GM21786 (cell line): ENCODE data around the gene VPS37D.

Experiments
- ATAC-seq: cut with Tn5 transposase; IDR thresholded peaks from one replicate; pipeline ENCODE4 v1.9.1; 2021; ENCODE audit not compliant: unreplicated experiment

VPS37D gene

GRCh38 chr7:73680501-73680900 lies 12.9 kb downstream of the VPS37D start:
- no peak for ATAC-seq

GRCh38 chr7:73681031-73681430 lies 13.4 kb downstream of the VPS37D start:
- ATAC-seq, result no peak

DNA sequence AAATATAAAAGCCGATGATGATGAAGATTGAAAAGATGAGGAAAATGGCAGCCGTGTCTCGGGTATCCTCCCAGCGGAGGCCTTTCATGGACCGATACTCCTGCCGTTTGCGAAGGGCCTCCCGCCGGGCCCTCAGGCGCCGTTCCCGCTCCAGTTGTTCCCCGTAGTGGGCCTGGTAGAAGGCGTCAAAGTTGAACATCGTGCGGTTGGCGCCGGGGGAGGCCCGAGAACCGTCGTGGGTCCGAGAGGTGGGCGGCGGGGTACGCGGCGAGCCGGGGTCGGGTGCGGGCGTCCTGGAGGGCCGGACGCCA lies 15.1 kb downstream of the VPS37D start:
- ATAC-seq, result no peak

DNA sequence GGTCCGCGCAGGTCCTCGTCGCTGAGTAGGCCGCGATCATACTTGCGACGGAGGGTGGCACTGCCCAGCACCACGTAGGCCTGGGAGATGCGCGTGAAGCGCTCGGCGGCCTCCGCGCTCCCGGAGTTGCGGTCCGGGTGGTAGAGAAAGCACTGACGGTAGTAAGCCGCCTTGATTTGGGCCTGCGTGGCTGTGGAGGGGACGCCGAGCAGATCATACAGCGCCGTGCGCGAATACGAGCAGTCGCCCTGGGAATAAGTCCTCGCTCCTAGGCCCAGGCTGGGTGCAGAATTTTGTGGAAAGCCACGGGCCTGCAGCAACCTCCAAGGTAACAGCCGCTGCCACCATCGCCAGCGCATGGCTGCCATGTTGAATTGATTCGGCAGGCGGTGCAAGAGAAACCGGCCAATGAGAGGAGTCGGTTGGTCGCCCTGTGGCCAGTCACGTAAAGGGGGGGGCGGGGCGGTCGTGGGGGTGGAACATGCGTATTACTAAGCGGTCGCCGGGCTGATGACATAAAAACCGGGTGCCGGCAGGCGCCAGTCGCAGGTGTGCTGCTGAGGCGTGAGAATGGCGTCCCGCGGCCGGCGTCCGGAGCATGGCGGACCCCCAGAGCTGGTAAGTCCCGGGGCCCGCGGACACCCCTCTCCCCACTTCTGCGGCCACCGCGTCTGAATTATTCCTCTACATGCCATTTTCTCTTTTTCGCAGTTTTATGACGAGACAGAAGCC lies 15.6 kb downstream of the VPS37D start, which contains the start of the genes BUD23 and DNAJC30:
BUD23 (plus strand) TSS at position 542 of the 732 bp plus-strand sequence; CDS start at position 571, 29 bp downstream.
DNAJC30 (minus strand) TSS at position 398 of the 732 bp plus-strand sequence; CDS start at position 368, 30 bp downstream.
- peak; percentile 88 for ATAC-seq

- ATAC-seq, result no peak
Observed at GRCh38 chr7:73683788-73684693, 16.4 kb downstream of the VPS37D start.

DNA sequence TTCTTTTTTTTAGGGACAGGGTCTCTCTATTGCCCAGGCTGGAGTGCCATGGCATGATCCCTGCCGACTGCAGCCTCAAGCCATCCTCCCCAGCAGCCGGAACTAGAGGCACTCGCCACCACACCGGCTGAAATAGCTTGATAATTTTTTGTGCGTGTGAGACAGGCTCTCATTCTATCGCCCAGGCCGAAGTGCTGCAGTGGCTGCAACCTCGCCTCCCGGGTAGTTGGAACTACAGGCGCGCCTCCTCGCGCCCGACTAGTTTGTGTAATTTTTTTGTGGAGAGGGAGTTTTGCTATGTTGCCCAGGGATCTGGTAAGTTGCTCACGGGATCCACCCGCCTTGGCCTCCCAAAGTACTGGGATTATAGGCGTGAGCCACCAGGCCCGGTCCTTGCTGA lies 17.7 kb downstream of the VPS37D start:
- no peak for ATAC-seq

- no peak for ATAC-seq
Observed at GRCh38 chr7:73688288-73688687, 20.7 kb downstream of the VPS37D start.

- ATAC-seq, result no peak
Observed at GRCh38 chr7:73690646-73691045, 23.0 kb downstream of the VPS37D start.

DNA sequence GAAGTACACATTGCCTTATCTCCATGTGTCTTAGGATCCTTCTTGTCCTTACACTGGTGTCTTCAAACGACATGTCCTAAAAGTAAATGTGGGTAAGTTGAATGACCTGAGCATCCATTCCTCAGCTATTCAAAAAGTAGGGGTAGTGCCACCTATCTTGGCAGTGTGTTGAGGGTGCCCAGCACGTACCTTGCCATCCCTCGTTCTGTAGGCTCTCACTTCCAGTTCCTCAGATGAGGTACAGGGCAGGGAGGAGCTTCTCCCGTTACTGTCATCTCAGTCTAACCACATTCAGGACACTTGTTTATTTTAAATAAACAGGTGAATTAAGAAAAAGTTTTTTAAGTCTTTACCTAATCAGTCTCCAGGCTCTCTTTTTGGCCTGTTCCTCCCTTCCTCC lies 28.7 kb downstream of the VPS37D start:
- ATAC-seq, result no peak

- no peak for ATAC-seq
Observed at GRCh38 chr7:73698410-73698809, 30.8 kb downstream of the VPS37D start.

GRCh38 chr7:73699370-73700068 lies 31.9 kb downstream of the VPS37D start:
- no peak for ATAC-seq

DNA sequence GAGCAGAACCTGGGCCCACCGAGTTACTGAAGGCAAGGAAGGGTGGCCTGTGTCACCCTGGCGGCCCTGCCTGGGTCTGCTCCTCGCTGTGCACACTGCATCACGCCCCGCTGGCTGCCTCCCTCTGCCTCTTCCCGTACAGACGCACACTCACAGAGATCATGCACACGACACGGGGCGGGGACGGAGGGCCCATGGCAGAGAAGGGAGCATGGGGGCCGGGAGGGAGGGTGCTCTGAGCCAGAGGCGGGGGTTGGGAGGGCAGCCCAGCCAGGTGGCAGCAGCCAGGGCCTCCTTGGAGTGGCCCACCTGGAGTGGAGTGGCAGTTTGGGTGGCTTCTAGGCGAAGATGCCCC lies 32.4 kb downstream of the VPS37D start:
- no peak for ATAC-seq

GRCh38 chr7:73700581-73701134 lies 33.0 kb downstream of the VPS37D start:
- no peak for ATAC-seq

DNA sequence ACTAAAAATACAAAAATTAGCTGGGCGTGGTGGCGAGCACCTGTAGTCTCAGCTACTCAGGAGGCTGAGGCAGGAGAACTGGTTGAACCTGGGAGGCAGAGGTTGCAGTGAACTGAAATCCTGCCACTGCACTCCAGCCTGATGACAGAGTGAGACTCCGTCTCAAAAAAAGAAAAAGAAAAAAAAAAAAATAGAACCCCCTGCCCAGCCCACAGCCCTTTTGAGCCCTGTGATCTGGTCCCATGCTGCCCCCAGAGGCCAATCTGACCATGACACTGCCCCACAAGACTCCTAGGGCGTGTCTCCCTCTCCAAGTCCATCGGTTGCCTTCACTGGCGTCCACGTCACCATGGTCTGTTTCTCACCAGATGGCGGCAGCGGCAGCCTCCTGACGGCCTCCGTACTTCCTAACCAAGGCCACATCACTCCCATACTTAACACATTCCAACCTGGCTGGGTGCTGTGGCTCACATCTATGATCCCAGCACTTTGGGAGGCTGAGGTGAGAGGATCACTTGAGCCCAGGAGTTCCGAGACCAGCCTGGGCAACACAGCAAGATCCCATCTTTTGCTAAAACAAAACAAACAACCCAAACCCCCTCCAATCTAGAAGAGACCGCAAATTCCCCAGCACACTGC lies 33.8 kb downstream of the VPS37D start:
- no peak for ATAC-seq

DNA sequence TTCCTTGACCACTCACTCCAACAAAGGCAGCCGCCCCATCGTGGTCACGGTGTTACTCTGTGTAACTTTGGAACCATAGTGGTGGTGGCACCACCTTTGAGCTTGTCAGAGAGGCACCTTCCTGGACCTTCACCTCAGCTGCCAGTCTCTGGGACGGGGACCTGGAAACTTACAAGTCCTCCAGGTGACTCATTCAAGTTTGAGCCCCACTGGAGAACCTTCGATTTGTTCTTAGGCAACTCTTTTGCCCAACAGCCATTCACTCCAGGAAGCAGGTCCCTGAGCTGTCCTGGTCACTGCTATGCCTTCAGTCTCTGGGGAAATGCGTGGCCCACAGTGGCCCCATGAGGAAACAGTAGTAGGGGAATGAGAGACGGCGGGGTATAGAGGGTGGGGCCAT lies 34.6 kb downstream of the VPS37D start:
- ATAC-seq, result no peak

DNA sequence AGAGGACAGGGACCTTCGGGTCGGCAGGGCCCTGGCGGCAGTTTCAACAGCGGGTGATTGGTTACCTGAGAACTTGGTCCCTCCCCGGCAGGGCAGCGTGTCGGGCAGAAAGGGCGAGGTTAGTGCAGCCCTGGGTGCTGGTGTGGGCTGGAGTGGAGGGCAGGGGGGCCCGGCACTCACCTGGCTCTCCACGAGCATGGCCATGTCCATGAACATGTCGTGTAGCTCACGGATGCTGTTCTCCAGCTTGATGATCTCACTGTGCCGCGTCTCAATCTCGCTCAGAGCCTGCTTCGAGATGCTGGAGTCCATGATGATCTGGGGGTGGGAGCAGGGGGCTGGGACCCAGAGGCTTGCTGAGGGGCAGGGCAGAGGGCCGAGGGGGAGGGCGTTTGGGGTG lies 35.0 kb downstream of the VPS37D start:
- ATAC-seq, result no peak

- no peak for ATAC-seq
Observed at GRCh38 chr7:73703225-73703624, 35.6 kb downstream of the VPS37D start.

DNA sequence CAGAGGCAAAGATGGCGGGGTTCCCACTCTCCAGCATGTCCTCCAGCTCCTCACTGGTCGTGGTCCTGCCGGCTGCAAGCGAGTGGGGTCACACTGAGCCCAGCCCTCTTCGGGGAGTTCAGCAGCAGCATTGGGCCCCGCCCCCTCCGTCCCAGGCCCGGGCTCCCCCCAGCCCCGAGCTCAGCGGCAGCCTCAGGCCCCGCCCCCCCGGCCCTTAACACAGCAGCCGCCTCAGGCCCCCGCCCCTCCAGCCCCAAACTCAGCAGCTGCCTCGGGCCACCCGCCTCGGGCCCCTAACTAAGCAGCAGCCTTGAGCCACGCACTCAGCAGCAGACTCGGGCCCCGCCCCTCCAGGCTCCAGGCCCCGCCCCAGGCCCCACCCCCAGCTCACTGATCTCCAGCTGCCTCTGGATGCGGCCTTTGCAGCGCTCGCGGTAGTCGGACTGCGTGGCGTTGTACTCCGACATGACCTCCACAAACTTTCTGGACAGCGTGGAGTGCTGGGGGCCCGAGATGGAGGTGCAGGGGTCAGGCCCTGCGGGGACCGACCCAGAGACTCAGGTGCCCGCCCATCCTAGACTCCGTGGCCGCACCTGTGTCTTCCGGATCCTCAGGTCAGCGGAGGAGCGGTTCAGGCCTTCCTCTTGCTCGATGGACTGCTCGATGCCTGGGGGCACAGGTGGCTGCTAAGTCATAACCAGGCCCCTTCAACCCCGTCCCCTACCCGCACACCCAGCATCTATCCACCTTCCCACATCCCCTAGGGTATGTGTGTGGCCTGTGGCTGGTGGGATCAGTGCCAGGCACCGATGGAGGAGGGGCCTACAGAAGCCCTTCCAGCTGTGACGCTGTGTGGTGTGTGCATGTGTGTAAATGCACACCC lies 36.4 kb downstream of the VPS37D start:
- no peak for ATAC-seq

DNA sequence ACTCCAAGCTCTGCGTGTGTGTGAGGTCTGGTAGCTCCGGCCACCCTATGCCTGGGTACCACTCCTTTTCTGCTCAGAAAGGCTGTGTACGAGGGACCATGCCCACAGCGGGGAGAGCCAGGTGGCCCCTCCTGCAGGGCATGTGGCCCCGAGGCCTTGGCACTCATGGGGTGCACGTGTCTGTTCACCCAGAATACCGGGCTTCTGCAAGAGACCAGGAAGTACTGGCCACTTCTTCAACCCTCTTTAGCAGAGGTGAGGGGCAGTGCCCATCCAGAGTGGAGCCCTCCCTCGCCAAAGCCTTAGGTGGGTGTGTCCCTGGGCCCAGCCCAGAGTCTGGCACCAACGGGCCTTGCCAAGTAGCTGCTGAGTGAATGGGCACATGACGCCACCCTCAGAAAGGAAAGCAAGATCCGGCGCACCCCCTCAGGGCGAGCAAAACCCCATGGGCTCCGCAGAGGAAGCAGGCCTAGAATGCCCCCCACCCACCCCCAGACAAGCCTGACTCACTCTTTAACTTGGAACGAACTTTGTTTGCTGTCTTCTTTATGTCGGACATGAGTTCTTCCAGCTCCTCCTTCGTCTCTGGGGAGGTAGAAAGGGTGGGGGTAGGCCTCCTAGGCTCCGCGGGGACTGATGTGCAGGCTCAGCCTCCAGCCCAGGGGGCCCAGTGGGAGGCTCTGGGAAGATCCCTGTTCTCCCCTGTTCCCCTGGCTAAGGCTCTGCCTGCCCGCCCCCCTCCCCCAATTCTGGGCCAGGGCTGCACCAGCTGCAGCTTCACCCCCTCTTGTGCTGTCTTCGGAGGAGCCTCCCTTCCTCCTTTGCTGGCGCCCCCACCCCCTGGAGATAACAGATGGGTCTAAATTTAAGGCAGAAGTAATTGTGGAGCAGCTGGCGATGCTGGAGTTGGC lies 37.3 kb downstream of the VPS37D start:
- ATAC-seq, result no peak
